Stimulated activated CD4-positive, alpha-beta T cell treated with anti-CD3 and anti-CD28 coated beads, TNF-alpha, amount 100 ng/mL, for 4 hours (primary cell): ENCODE data around the gene LIX1.

Source experiments
- DNase-seq, 3 experiments: peaks; one replicate each; pipeline ENCODE4 v3.0.0-alpha.2; 2020; ENCODE audit warnings: low read depth in 3 of 3

The LIX1 gene

DNA sequence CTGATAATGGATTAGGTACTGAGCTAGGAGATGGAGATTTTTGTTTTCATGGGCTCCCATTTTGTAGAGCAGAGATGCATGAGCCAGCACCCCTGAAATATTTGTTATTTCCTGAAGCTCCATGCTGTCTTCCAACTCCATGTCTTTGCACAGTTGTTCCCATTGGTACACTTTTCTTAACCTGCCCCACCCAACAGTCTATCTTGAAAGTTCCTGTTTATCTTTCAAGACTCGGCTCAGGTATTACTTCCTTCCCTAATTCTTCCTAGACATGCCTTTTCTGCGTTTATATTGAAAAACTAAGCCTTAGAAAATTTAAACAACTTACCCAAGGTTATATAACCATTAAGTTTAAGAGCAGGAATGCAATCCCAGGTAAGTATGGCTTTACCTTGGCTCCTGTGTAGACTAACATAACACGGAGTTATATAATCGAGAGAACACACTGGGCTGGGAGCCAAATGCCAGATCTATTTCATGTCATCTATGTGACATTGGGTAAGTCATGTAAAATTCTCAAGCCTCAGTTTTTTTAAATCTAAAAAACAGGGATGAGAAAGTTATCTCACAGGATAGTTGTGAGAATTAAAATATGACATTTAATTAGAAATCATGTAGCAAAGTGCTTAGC is 67.4 kb downstream of the LIX1 start:
- DNase-seq, result no peak

DNA sequence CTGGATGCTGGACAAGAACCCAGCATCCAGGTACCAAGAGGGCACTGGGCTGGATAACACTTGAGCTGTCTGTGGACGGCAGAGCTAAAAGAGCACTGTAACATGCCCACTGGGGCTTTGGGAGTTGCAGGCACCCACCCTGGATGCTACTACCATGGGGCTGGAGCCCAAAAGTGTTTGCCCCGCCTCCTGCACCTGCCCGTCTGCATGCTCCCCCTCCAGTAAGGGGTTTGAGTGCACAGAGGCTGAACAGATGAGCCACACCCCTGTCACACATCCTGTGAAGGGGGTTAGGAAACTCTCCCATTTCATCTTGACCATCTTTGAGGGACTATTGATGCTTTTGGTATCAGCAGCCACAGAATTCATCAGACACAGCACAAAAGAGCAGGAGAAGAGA is 69.0 kb downstream of the LIX1 start:
- DNase-seq, result no peak

DNA sequence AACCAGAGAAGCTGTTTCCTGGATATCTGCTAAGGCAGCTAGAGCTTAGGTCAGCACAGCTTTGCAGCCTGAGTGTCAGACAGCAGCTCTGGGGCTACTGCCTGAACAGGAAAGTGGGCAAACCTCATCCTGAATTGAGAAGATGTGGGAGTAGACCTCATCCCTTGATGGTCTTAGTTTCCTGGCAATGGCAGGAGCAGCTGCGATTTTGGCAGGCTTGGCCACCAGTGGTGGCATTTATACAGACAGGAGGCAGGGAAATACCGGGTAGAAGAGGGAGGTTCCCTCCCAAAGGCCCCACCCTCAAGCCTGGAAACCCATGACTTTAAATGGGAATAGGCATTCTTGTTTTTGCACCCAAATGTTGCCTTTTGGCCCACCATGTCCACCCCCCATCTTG is 69.7 kb downstream of the LIX1 start:
- no peak for DNase-seq

GRCh38 chr5:97071993-97072392 is 70.4 kb downstream of the LIX1 start:
- DNase-seq, result no peak

DNA sequence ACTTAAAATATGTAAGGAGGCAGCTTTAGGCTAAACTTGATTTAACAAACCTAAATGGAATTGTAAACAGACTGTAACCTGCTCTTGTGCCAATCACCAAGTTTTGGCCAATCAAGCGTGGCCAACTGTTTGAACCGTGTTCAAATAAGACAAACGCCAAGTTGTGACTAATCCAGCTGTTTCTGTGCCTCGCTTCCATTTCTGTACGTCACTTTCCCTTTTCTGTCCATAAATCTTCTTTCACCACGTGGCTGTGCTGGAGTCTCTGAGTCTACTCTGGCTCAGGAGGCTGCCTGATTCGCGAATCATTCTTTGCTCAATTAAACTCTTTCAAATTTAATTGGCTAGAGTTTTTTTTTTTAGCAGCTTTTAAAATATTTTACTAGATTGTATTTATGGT is 71.3 kb downstream of the LIX1 start:
- DNase-seq, result no peak

- no peak for DNase-seq
Measured at GRCh38 chr5:97070234-97070633, 72.2 kb downstream of the LIX1 start.

DNA sequence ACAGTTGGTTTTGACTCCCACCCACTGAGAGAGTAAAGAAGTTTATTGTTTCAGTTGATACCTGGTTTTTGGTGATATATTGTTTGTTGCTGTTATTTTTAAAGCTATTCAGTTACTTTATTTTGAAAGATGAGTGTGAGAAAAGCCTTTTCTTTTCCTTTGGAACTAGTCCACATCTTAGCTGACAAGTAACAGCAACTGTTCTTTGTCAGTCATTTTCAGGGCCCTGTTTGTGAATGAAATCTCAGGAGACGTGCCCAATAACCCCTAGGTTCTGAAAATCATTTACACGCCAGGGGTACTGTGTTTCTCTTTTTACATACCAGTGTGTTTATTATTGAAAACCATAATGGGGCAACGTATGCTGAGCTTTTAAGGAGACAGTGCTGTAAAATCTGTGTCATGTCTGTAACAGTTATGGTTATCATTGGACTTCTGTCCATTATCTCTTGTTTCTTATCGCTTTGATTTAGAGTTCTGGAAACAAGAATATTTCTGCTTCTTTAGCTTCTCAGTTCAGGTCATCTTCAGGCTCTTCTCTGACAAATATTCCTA is 75.0 kb downstream of the LIX1 start:
- no peak for DNase-seq

DNA sequence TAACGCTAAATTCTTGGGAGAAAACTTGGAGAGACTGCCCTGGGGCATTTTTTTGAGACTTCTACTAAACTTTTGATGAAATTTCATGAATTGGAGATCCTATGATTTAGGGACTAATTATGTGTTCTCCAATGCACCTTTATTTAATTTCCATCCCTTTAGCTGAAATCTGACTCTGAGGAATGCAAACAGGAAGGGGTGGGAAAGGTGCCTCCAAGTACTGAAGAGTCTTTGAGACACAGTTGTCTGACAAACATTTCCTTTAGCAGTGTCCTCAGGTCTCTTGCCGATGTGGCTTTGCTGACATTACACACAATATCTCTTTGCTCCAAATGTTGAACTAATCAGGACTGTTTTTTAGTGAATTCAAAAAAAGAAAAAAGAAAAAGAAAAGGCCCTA is 76.9 kb downstream of the LIX1 start:
- no peak for DNase-seq

GRCh38 chr5:97063251-97063650 is 79.2 kb downstream of the LIX1 start:
- no peak for DNase-seq

- no peak for DNase-seq
Measured at GRCh38 chr5:97062046-97062445, 80.4 kb downstream of the LIX1 start.

DNA sequence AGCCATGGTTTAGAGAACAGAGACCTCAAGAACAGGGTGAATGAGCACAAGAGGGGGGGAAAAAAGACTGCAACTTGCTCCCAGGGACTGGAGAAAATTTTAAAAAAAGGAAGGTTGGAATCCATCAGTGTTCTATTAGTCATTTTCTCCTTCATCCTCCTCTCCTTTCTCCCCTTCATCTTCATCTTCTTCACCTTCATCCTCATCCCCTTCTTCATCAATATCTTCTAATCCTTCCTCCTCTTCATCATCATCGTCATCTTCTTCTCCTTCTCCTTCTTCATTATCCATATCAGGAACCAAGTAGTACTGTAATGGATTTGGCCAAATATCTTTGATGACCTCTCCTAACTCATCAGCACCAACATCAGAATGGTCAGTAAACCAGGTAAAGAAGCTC is 86.1 kb downstream of the LIX1 start:
- DNase-seq, result no peak

DNA sequence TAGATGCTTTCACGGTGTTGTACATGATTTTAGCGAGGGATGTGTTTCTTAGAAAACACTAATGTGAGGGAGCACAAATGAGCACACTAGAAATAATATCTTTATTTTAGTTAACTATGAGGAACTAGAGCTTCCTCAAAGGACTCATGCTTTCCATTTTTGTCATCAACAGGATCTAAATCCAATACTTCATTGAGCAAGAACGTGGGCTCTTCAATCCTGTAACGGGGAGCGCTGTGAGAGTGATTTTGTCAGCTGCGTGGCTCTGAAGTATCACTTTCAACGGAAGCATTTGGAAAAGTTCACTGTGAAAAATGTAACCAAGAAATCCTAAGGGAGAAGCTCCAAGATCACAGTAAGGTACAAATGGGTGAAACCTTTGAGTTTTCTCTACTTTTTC is 93.2 kb downstream of the LIX1 start:
- no peak for DNase-seq

DNA sequence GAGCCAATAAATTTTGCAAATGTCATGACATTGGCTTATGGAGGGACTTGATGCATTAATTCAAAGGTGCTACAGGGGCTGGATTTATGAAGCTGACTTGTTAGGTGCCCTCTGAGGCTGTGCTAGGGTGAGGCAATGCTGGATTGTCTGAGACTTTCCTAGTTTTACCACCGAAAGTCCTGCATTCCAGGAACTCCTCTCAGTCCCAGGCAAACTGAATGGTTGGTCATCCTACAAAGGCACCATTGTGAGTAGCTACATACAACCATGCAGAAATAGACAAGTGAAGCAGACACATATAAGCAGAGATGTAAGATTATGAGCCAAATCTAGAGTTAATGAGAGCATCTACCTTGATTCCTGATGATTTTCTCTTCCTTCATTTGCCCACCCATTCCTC is 95.3 kb downstream of the LIX1 start:
- DNase-seq, result no peak

- DNase-seq, result no peak
Measured at GRCh38 chr5:97046270-97046982, 96.0 kb downstream of the LIX1 start.

DNA sequence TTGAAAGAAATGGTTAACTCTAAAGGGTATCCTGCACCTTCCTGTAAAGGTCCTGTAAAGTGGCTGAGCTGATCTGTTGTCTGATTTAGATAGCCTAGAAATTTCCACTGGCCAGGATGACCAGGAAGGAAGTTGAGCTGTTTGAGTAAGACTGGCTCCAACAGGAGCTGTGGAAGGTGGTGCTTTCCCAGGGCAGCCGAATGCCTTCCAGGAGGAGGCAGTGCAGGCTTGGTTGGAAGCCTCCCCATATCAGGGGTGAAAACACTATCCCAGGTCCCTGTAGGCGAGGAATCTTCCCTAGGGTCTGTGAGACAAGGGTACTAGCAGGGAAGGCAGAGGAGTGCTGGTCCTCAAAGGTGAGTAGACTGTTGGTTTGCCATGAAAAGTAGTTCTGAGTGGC is 98.4 kb downstream of the LIX1 start:
- no peak for DNase-seq

GRCh38 chr5:97043511-97043910 is 98.9 kb downstream of the LIX1 start:
- no peak for DNase-seq

GRCh38 chr5:97042996-97043395 is 99.4 kb downstream of the LIX1 start:
- DNase-seq, result no peak
